Measurements from ENCODE around the gene APOM.
A peak's percentile ranks its signal among the peaks of the same experiment; 100 is the strongest.

The APOM gene

GRCh38 chr6:31658983-31659648 is 3.4 kb downstream of the APOM start:
- Histone ChIP-seq H3K4me1 (ENCODE audit: control insufficient read depth, insufficient read depth, low read length) (0 out of 2 replicates have a peak, but pooled peaks cover 2% of the 10 kb centered on the region), H3K27ac (ENCODE audit: low read length) (no peak overlapping the region)
- no CpG with 5 or more reads among the region's 13 CpGs for WGBS (ENCODE audit: insufficient coverage, insufficient read length)

GRCh38 chr6:31659649-31660380 is 4.1 kb downstream of the APOM start:
- WGBS (ENCODE audit: insufficient coverage, insufficient read length) = no CpG with 5 or more reads among the region's 13 CpGs
- Histone ChIP-seq H3K27ac (ENCODE audit: low read length) (no peak overlapping the region), H3K27me3 (ENCODE audit: control insufficient read depth, insufficient read depth, low read length) (no peaks in the 10 kb centered on the region), H3K4me1 (ENCODE audit: control insufficient read depth, insufficient read depth, low read length) (0 out of 2 replicates have a peak, but pooled peaks cover 2% of the 10 kb centered on the region), H3K9me3 (ENCODE audit: control insufficient read depth, insufficient read depth, low read length) (no peaks in the 10 kb centered on the region), H3K4me3 (ENCODE audit: low read length) (peak overlapping the region; percentile 77; the same call in 1 of the 2 replicates), H3K36me3 (ENCODE audit: control insufficient read depth, insufficient read depth, low read length) (0 out of 2 replicates have a peak, but pooled peaks cover 7% of the 10 kb centered on the region)
- no peak for DNase-seq (ENCODE audit: low read depth, low spot score)

More at GRCh38 chr6:31658983-31659648, 3.4 kb downstream of the APOM start:
- Histone ChIP-seq H3K27me3 (ENCODE audit: control insufficient read depth, insufficient read depth, low read length) (no peaks in the 10 kb centered on the region), H3K36me3 (ENCODE audit: control insufficient read depth, insufficient read depth, low read length) (0 out of 2 replicates have a peak, but pooled peaks cover 7% of the 10 kb centered on the region), H3K4me3 (ENCODE audit: low read length) (no peak overlapping the region), H3K9me3 (ENCODE audit: control insufficient read depth, insufficient read depth, low read length) (no peaks in the 10 kb centered on the region)
- DNase-seq (ENCODE audit: low read depth, low spot score) = no peak

- H3K9me3 ChIP-seq (ENCODE audit: control insufficient read depth, insufficient read depth, low read length) = no peaks in the 10 kb centered on the region
- H3K4me1 ChIP-seq (ENCODE audit: control insufficient read depth, insufficient read depth, low read length) = 0 out of 2 replicates have a peak, but pooled peaks cover 2% of the 10 kb centered on the region
- 0 out of 2 replicates have a peak, but pooled peaks cover 7% of the 10 kb centered on the region for H3K36me3 ChIP-seq (ENCODE audit: control insufficient read depth, insufficient read depth, low read length)
- no peak within 1 kb of the TSS for H3K27ac ChIP-seq (ENCODE audit: low read length)
- no CpG with 5 or more reads among the region's 52 CpGs for WGBS (ENCODE audit: insufficient coverage, insufficient read length)
- DNase-seq (ENCODE audit: low read depth, low spot score) = no peak
- no peaks in the 10 kb centered on the region for H3K27me3 ChIP-seq (ENCODE audit: control insufficient read depth, insufficient read depth, low read length)
- H3K4me3 ChIP-seq (ENCODE audit: low read length) = peak within 1 kb of the TSS; percentile 77; the same call in 1 of the 2 replicates
Measured at GRCh38 chr6:31660381-31661261, 4.9 kb downstream of the APOM start, which contains the start of gene C6orf47. Gene C6orf47 (minus strand): TSS chr6:31660778. CDS start chr6:31659947, 831 bp downstream.

GRCh38 chr6:31661262-31662123 is 5.8 kb downstream of the APOM start:
- Histone ChIP-seq H3K9me3 (ENCODE audit: control insufficient read depth, insufficient read depth, low read length) (no peaks in the 10 kb centered on the region), H3K4me1 (ENCODE audit: control insufficient read depth, insufficient read depth, low read length) (0 out of 2 replicates have a peak, but pooled peaks cover 2% of the 10 kb centered on the region), H3K4me3 (ENCODE audit: low read length) (no peak overlapping the region), H3K27me3 (ENCODE audit: control insufficient read depth, insufficient read depth, low read length) (no peaks in the 10 kb centered on the region), H3K36me3 (ENCODE audit: control insufficient read depth, insufficient read depth, low read length) (0 out of 2 replicates have a peak, but pooled peaks cover 7% of the 10 kb centered on the region), H3K27ac (ENCODE audit: low read length) (no peak overlapping the region)
- no CpG with 5 or more reads among the region's 12 CpGs for WGBS (ENCODE audit: insufficient coverage, insufficient read length)
- no peak for DNase-seq (ENCODE audit: low read depth, low spot score)

- H3K27me3 ChIP-seq (ENCODE audit: control insufficient read depth, insufficient read depth, low read length) = no peaks in the 10 kb centered on the region
- WGBS (ENCODE audit: insufficient coverage, insufficient read length) = no CpG with 5 or more reads among the region's 12 CpGs
- peaks cover 4% of the 10 kb centered on the region; the same call in 1 of the 2 replicates for H3K4me1 ChIP-seq (ENCODE audit: control insufficient read depth, insufficient read depth, low read length)
- 0 out of 2 replicates have a peak, but pooled peaks cover 7% of the 10 kb centered on the region for H3K36me3 ChIP-seq (ENCODE audit: control insufficient read depth, insufficient read depth, low read length)
- H3K4me3 ChIP-seq (ENCODE audit: low read length) = no peak overlapping the region
- no peak for DNase-seq (ENCODE audit: low read depth, low spot score)
- H3K9me3 ChIP-seq (ENCODE audit: control insufficient read depth, insufficient read depth, low read length) = no peaks in the 10 kb centered on the region
- no peak overlapping the region for H3K27ac ChIP-seq (ENCODE audit: low read length)
Measured at GRCh38 chr6:31662124-31662723, 6.5 kb downstream of the APOM start.

GRCh38 chr6:31663126-31663960 is 7.6 kb downstream of the APOM start:
- Histone ChIP-seq H3K27ac (ENCODE audit: low read length) (no peak overlapping the region), H3K4me3 (ENCODE audit: low read length) (no peak overlapping the region; the same call in 1 of the 2 replicates), H3K4me1 (ENCODE audit: control insufficient read depth, insufficient read depth, low read length) (peaks cover 4% of the 10 kb centered on the region; the same call in 1 of the 2 replicates), H3K36me3 (ENCODE audit: control insufficient read depth, insufficient read depth, low read length) (peaks cover 11% of the 10 kb centered on the region; the same call in 1 of the 2 replicates), H3K9me3 (ENCODE audit: control insufficient read depth, insufficient read depth, low read length) (no peaks in the 10 kb centered on the region), H3K27me3 (ENCODE audit: control insufficient read depth, insufficient read depth, low read length) (no peaks in the 10 kb centered on the region)
- no CpG with 5 or more reads among the region's 9 CpGs for WGBS (ENCODE audit: insufficient coverage, insufficient read length)
- no peak for DNase-seq (ENCODE audit: low read depth, low spot score)

- H3K9me3 ChIP-seq (ENCODE audit: control insufficient read depth, insufficient read depth, low read length) = no peaks in the 10 kb centered on the region
- no CpG with 5 or more reads among the region's 17 CpGs for WGBS (ENCODE audit: insufficient coverage, insufficient read length)
- no peaks in the 10 kb centered on the region for H3K27me3 ChIP-seq (ENCODE audit: control insufficient read depth, insufficient read depth, low read length)
- peak overlapping the region; percentile 98; the same call in 1 of the 2 replicates for H3K4me3 ChIP-seq (ENCODE audit: low read length)
- no peak for DNase-seq (ENCODE audit: low read depth, low spot score)
- no peak overlapping the region for H3K27ac ChIP-seq (ENCODE audit: low read length)
- peaks cover 4% of the 10 kb centered on the region; the same call in 1 of the 2 replicates for H3K4me1 ChIP-seq (ENCODE audit: control insufficient read depth, insufficient read depth, low read length)
- H3K36me3 ChIP-seq (ENCODE audit: control insufficient read depth, insufficient read depth, low read length) = peaks cover 18% of the 10 kb centered on the region
Measured at GRCh38 chr6:31663961-31664789, 8.5 kb downstream of the APOM start.

- H3K36me3 ChIP-seq (ENCODE audit: control insufficient read depth, insufficient read depth, low read length) = peaks cover 24% of the 10 kb centered on the region
- DNase-seq (ENCODE audit: low read depth, low spot score) = no peak
- WGBS (ENCODE audit: insufficient coverage, insufficient read length) = no CpG with 5 or more reads among the region's 39 CpGs
- no peaks in the 10 kb centered on the region for H3K27me3 ChIP-seq (ENCODE audit: control insufficient read depth, insufficient read depth, low read length)
- H3K4me1 ChIP-seq (ENCODE audit: control insufficient read depth, insufficient read depth, low read length) = peaks cover 2% of the 10 kb centered on the region; the same call in 1 of the 2 replicates
- H3K4me3 ChIP-seq (ENCODE audit: low read length) = peak within 1 kb of the TSS; percentile 98
- H3K27ac ChIP-seq (ENCODE audit: low read length) = no peak within 1 kb of the TSS
- no peaks in the 10 kb centered on the region for H3K9me3 ChIP-seq (ENCODE audit: control insufficient read depth, insufficient read depth, low read length)
Measured at GRCh38 chr6:31664790-31665500, 9.3 kb downstream of the APOM start, which contains the start of gene GPANK1. Gene GPANK1 (minus strand): TSS chr6:31664997. CDS start chr6:31664478, 519 bp downstream.

All from iPS DF 6.9 (cell line).